ENCODE results near the gene TOPBP1. TPM values are rescaled to one million over a fixed set of nuclear protein-coding genes. Genes with fewer than 3 reads are reported as not detected.
"Not testable (repeated sequence)": the region's sequence is repeated elsewhere in the genome, so short reads cannot be mapped to it uniquely, and the experiment has no call there.

The TOPBP1 gene
- total RNA-seq, 2 experiments from 2014 or later = 96.1 to 98.7 TPM

DNA sequence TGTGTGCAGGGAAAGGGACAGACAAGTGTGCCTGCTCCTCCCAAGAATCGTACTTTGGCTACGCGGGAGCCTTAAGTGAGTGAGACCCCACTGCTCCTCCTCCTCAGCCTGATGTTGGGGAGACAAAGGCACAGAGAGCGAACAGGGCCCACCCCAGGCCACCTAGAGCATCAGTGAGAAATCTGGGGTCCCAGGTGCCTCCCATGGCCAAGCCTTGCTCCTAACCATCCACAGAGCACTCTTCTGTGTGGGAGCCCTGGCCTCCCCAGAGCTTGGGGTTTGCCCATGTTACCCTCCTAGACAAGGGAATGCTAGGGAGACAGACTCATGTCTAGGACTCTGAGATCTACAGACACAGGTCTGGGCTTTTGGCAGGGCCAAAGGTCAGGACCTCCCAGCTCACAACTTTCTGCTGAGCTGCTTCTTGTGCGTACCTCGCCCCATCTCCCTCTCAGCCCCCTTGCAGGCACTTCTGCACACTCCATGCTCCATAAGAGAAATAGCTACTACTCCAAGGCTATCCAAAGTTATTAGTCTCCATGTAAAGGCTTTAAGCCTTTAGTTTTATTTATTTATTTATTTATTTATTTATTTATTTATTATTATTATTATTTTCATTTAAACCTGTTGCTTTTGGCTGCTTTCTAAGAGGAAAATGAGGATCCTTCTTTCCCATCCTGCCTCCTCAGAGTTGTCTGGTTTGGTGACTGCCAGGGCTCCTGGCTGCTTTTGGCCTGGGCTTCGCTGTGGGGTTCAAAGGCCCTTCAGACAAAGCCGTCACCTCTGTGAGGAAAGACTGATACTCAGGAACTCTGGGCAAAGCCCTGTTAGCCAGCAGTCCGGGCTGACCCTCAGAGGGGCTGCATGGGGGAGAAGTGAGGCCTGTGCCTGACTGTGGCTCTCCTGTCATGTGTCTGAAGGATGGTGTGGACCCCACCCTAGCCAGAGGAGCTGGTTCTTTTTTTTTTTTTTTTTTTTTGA, 32.8 kb upstream of the TOPBP1 start:
- Mint-ChIP-seq H3K36me3 (ENCODE audit: low read depth) (no peaks in the 10 kb centered on the region), H3K9me3 (ENCODE audit: insufficient read depth) (no peaks in the 10 kb centered on the region), H3K4me1 (ENCODE audit: low read depth) (no peaks in the 10 kb centered on the region), H3K4me3 (no peak overlapping the region), H3K27me3 (ENCODE audit: low read depth) (peaks cover 3% of the 10 kb centered on the region), H3K27ac (no peak overlapping the region)
- POLR2A ChIA-PET = no interaction called here
- ATAC-seq = no peak
- DNase-seq = no peak
- CTCF ChIA-PET = no interaction called here

DNA sequence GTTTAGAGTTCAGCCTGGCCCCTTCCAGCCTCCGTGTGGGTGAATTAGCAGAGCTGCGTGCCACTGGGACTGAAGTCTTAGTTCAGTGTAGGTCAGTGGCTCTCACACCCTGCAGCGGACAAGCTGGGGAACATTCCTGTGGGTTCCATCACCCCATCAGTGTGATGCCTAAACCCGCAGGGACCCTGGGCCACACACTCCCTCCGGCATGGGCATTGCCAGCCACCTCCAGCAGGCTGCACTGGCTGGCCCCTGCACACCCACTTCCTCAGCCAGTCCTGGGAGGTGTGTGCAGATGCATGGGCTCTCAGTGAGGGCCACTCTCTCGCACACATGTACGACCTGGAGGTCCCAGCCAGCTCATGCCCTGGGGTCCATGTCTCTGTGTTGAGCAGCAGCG, 32.1 kb upstream of the TOPBP1 start:
- Mint-ChIP-seq H3K9me3 (ENCODE audit: insufficient read depth) (no peaks in the 10 kb centered on the region), H3K27ac (no peak overlapping the region), H3K4me3 (no peak overlapping the region), H3K27me3 (ENCODE audit: low read depth) (peaks cover 3% of the 10 kb centered on the region), H3K4me1 (ENCODE audit: low read depth) (no peaks in the 10 kb centered on the region), H3K36me3 (ENCODE audit: low read depth) (no peaks in the 10 kb centered on the region)
- CTCF ChIA-PET = no interaction called here
- POLR2A ChIA-PET = no interaction called here
- ATAC-seq (no peak), DNase-seq (no peak)

DNA sequence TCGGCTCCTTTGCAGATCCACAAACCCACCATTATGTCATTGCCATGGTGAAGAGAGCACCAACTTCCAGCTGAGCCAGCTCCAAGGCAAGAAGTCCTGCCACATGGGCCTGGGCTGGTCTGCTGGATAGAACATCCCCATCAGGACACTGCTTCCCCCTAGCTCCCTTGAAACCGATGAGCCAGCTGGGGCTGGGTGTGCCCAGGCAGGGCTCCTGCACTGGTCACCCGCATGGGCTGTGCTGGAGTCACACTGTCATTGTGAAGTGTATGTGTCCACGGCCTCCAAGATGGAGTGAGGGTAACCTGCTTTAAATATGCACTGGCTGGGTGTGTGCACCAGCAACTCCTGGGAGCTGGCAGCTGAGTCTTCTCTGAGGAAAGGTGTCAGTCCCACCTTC, 31.0 kb upstream of the TOPBP1 start:
- ChIA-PET POLR2A (no interaction called here), CTCF (no interaction called here)
- H3K4me3 Mint-ChIP-seq = no peak overlapping the region
- DNase-seq (no peak), ATAC-seq (no peak)
- H3K9me3 Mint-ChIP-seq (ENCODE audit: insufficient read depth) = no peaks in the 10 kb centered on the region
- no peaks in the 10 kb centered on the region for H3K36me3 Mint-ChIP-seq (ENCODE audit: low read depth)
- peaks cover 7% of the 10 kb centered on the region for H3K27me3 Mint-ChIP-seq (ENCODE audit: low read depth)
- H3K4me1 Mint-ChIP-seq (ENCODE audit: low read depth) = no peaks in the 10 kb centered on the region
- no peak overlapping the region for H3K27ac Mint-ChIP-seq

DNA sequence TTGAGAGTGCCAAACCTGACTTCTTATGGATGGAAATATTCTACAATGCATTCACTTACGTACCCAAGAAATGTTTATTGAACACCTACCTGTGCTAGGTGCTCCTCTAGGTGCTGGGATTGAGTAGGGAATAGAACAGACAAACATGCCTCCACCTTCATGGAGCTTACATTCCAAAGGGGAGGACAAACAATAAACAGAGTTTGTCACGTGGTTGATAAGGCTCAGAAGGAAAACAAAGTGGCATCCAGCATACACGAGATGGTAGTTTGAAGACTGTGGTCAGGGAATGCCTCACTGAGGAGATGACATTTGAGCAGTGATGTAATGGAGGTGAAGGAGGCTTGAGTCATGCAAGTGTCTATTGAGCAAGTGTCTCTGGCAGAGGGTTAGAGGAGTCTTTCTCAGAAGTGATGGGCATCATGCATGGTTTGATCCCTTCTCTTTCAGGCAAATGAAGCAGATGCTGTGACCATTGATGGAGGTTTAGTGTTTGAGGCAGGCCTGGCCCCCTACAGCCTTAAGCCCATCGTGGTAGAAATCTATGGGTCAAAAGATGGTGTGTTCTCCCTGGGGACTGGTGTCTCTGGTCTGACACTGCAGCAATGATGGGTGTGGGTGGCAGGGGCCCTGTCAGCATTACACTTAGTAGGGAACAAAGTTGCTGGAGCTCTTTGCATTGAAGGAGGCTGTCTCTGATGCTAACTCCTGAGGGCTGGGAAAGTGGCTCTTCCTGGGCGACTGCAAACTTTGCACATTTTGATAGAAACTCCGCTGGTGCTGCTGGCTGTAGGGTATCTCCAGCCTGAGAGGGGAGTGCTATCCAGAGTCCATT, 29.7 kb upstream of the TOPBP1 start:
- Mint-ChIP-seq H3K4me1 (ENCODE audit: low read depth) (no peaks in the 10 kb centered on the region), H3K27ac (no peak overlapping the region), H3K36me3 (ENCODE audit: low read depth) (no peaks in the 10 kb centered on the region), H3K9me3 (ENCODE audit: insufficient read depth) (no peaks in the 10 kb centered on the region), H3K27me3 (ENCODE audit: low read depth) (peaks cover 11% of the 10 kb centered on the region), H3K4me3 (no peak overlapping the region)
- ATAC-seq = no peak
- DNase-seq = no peak
- POLR2A ChIA-PET = no interaction called here
- CTCF ChIA-PET = no interaction called here

DNA sequence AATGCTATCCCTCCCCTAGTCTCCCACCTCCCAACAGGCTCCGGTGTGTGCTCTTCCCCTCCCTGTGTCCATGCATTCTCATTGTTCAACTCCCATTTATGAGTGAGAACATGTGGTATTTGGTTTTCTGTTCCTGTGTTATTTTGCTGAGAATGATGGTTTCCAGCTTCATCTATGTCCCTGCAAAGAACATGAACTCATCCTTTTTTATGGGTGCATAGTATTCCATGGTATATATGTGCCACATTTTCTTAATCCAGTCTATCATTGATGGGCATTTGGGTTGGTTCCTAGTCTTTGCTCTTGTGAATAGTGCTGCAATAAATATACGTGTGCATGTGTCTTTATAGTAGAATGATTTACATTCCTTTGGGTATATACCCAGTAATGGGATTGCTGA, 16.3 kb upstream of the TOPBP1 start:
- CTCF ChIA-PET; ATAC-seq; H3K27ac Mint-ChIP-seq; H3K36me3 Mint-ChIP-seq (ENCODE audit: low read depth); H3K4me1 Mint-ChIP-seq (ENCODE audit: low read depth); H3K4me3 Mint-ChIP-seq; POLR2A ChIA-PET; H3K9me3 Mint-ChIP-seq (ENCODE audit: insufficient read depth); DNase-seq: not testable (repeated sequence)
- H3K27me3 Mint-ChIP-seq (ENCODE audit: low read depth) = peaks cover 62% of the 10 kb centered on the region

DNA sequence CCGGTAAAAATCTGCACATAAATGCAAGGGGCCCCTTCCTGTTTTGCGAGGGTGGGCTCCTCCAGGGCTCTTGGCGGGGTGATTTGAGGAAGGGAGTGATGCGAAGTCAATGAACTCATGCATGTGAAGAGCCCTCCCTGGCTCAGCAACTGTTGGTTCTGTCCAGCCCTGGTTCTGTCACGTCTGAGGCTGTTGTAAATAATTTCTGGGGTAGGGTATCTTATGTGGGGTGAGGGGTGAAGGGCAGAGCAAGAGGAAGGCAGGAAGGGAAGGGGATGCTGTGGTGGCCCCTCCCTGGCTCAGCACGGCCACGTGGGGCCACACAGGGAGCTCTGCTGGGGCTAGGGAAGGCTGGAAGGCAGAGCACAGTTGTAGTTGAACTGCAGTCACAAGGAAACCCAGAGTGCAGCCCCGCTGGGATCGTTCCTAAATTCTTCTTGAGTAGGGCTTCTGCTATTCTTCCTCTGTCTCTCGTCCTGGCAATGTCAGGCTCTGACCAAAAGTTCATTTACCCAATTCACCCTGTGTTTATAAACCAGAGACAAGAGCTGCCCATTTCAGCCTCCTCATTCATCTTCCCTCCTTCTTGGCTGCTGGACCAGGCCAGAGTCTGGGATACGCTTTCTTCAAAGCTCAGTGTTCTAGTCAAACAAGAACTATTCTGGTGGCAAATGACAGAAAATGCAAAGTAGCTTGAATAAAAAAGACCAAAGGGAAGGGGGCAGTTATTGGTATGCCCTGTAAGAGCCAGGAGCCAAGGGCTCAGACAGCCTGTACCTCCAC, 14.8 kb upstream of the TOPBP1 start:
- ATAC-seq (no peak), DNase-seq (no peak)
- H3K9me3 Mint-ChIP-seq (ENCODE audit: insufficient read depth) = no peaks in the 10 kb centered on the region
- H3K36me3 Mint-ChIP-seq (ENCODE audit: low read depth) = no peaks in the 10 kb centered on the region
- CTCF ChIA-PET = interaction anchor here (0.9 kb wide), 1 partner anchor 13 kb away, joined by 5 read pairs; no protein-coding TSS in a partner anchor
- no peaks in the 10 kb centered on the region for H3K4me1 Mint-ChIP-seq (ENCODE audit: low read depth)
- H3K27me3 Mint-ChIP-seq (ENCODE audit: low read depth) = peaks cover 61% of the 10 kb centered on the region
- POLR2A ChIA-PET = no interaction called here
- no peak overlapping the region for H3K27ac Mint-ChIP-seq
- H3K4me3 Mint-ChIP-seq = no peak overlapping the region

DNA sequence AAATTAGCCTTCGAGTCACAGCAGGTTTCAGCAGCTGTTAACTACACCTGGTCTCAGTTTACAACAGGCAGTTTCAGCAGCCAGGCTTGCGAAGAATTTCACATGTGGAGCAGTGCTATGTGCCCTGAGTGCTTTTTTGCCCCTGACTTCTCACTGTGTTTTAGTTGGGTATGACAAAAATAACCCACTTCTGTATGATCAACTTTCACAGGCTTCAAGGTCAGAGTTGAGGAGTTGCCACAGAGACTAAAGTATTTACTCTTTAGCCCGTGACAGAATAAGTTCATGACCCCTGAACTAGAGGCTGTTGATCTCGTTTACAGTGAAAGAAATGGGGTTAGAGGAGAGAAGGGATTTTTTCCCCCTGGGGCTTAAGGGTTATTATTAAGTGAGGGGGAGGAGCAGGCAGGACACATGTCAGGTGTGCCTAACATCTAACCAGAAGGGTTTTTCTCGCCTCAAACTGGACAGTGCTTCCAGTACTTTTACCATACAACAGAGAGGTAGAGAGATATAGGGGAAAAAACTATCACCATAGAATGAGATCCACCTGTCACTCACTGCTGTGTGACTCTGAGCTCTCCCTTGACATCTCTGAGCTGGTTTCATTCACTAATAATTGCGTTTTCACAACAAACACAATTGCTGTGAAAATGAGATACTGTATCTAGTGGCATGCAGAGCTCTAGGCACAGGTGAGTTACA, 14.0 kb upstream of the TOPBP1 start:
- ATAC-seq = no peak
- H3K27ac Mint-ChIP-seq = no peak overlapping the region
- H3K4me1 Mint-ChIP-seq (ENCODE audit: low read depth) = no peaks in the 10 kb centered on the region
- no peaks in the 10 kb centered on the region for H3K9me3 Mint-ChIP-seq (ENCODE audit: insufficient read depth)
- DNase-seq = no peak
- H3K36me3 Mint-ChIP-seq (ENCODE audit: low read depth) = no peaks in the 10 kb centered on the region
- no peak overlapping the region for H3K4me3 Mint-ChIP-seq
- H3K27me3 Mint-ChIP-seq (ENCODE audit: low read depth) = peaks cover 63% of the 10 kb centered on the region
- ChIA-PET CTCF (no interaction called here), POLR2A (no interaction called here)

DNA sequence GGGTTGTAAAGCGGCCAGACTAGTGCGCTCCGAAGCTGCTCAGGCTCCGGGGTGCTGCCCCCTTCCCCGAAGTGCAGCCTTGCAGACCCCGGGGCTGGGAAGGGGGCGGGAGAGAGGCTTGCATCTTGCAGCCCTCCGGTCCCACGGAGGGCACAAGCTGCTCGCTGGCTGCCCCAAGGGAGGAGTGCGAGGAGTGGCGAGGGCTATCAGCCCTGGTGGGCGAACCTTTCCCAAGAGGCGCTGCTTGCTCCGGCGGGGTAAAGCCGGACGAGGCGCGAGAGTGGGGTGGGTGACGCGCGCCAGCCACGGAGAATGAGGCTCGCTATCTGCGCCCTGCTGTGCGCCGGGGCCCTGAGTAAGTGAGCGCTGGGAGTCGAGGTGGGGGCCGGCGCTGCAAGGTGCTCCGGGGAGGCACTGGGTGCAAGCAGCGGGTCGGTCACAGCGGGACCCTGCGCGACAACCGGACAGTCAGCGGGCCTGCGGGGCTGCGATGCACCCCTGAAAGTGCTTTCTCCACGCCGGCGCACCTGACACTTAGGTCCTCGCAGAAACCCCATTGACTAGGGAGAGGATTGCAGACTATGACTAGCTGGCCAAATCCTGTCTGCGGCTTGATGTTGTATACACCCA, 12.7 kb upstream of the TOPBP1 start:
- CTCF ChIA-PET = no interaction called here
- no peak for ATAC-seq

DNA sequence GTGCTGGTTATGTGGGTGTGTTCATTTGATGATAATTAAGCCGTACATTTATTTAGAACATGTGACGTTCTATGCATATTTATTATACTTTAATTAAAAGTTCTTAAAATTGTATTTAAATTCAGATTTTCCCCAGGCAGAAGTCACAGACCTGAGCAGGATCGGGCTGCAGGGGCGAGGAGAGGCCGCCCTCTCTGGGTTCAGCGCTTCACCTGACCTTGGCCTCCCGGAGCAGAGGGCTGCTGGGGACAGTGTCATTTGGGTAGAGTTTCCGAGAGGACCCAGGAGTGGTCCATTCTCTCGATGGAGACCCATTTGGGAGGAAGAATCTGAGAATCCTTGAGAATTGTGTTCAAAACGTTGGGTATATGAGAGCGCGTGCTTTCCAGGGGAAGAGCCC, 12.0 kb upstream of the TOPBP1 start:
- CTCF ChIA-PET = interaction anchor here (0.6 kb wide), 1 partner anchor 10 kb away, joined by 4 read pairs; no protein-coding TSS in a partner anchor
- no peaks in the 10 kb centered on the region for H3K9me3 Mint-ChIP-seq (ENCODE audit: insufficient read depth)
- no peak overlapping the region for H3K4me3 Mint-ChIP-seq
- POLR2A ChIA-PET = no interaction called here
- no peaks in the 10 kb centered on the region for H3K36me3 Mint-ChIP-seq (ENCODE audit: low read depth)
- DNase-seq (no peak), ATAC-seq (no peak)
- H3K27me3 Mint-ChIP-seq (ENCODE audit: low read depth) = peaks cover 56% of the 10 kb centered on the region
- H3K4me1 Mint-ChIP-seq (ENCODE audit: low read depth) = no peaks in the 10 kb centered on the region
- H3K27ac Mint-ChIP-seq = no peak overlapping the region

More for the DNA sequence above, 12.7 kb upstream of the TOPBP1 start:
- H3K9me3 Mint-ChIP-seq (ENCODE audit: insufficient read depth) = no peaks in the 10 kb centered on the region
- peaks cover 60% of the 10 kb centered on the region for H3K27me3 Mint-ChIP-seq (ENCODE audit: low read depth)
- no peak for DNase-seq
- no peak overlapping the region for H3K27ac Mint-ChIP-seq
- H3K36me3 Mint-ChIP-seq (ENCODE audit: low read depth) = no peaks in the 10 kb centered on the region
- H3K4me1 Mint-ChIP-seq (ENCODE audit: low read depth) = no peaks in the 10 kb centered on the region
- POLR2A ChIA-PET = no interaction called here
- H3K4me3 Mint-ChIP-seq = no peak overlapping the region

DNA sequence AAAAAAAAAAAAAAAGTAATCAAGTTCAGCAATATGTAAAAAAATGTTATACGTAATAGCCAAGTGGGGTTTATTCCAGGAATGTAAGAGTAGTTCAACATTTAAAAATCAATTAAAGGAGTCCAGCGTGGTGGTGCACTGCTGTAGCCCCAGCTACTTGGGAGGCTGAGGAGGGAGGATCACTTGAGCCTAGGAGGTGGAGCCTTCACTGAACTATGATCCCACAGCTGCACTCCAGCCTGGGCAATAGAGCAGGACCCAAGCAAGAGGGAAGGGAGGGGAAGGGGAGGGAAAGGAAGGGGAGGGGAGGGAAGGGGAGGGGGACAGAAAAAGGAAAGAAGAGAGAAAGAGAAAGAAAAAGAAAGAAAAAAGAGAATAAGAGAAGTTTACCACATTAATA, 10.7 kb upstream of the TOPBP1 start:
- no peak for DNase-seq
- POLR2A ChIA-PET = no interaction called here
- Mint-ChIP-seq H3K4me3 (no peak overlapping the region), H3K36me3 (ENCODE audit: low read depth) (no peaks in the 10 kb centered on the region), H3K9me3 (ENCODE audit: insufficient read depth) (no peaks in the 10 kb centered on the region), H3K4me1 (ENCODE audit: low read depth) (no peaks in the 10 kb centered on the region), H3K27ac (no peak overlapping the region), H3K27me3 (ENCODE audit: low read depth) (peaks cover 50% of the 10 kb centered on the region)
- CTCF ChIA-PET = no interaction called here
- ATAC-seq = no peak

DNA sequence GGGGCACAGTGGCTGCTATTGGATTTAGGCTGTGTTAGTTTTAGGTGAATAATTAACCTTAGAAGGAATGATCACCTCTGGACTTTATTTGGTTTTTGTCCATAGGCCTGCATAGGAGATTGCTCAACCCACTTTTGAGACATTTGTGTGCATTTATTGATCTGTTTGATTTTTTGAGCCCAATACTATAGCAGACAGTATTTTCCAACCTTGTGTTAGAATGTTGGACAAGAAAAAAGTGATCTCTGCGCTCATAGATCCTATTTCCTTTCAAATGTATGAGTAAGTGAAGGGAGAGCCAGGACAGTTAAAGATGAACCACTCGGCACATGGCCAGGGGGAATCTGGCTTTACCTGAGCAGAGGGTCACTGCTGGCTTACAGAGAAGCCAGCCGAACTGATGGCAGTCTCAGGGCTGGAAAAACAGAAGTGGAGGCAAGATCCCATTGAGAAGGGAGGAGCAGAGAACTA, 8.8 kb upstream of the TOPBP1 start:
- Mint-ChIP-seq H3K27ac (no peak overlapping the region), H3K4me3 (no peak overlapping the region), H3K36me3 (ENCODE audit: low read depth) (no peaks in the 10 kb centered on the region), H3K9me3 (ENCODE audit: insufficient read depth) (no peaks in the 10 kb centered on the region), H3K27me3 (ENCODE audit: low read depth) (peaks cover 32% of the 10 kb centered on the region), H3K4me1 (ENCODE audit: low read depth) (no peaks in the 10 kb centered on the region)
- ChIA-PET POLR2A (no interaction called here), CTCF (no interaction called here)
- no peak for DNase-seq
- ATAC-seq = no peak
